IMR-90 (cell line): ENCODE data around the gene CAPRIN1. TPM values are rescaled to one million over a fixed set of nuclear protein-coding genes. Genes with fewer than 3 reads are reported as not detected.

Source experiments
- ATAC-seq: fragments of 200-7000 bp; cut with Tn5 transposase; 2 replicates; pipeline ENCODE4 v1.9.1; 2020; ENCODE audit warnings: low read depth, mild to moderate bottlenecking, moderate library complexity
- BruUV-seq: library from RNA; stranded (reverse); fragments of 400-500 nt; replicated peaks from 2 replicates; lab custom pipeline; 2021; lab: Mats Ljungman, UMichigan
- CTCF ChIA-PET: fragments of 300-600 bp; formaldehyde crosslinking; extraction: SDS; loops from one replicate; lab custom pipeline; 2021; ENCODE audit warnings: antibody characterized with exemption; lab: Yijun Ruan, JAX
- POLR2A ChIA-PET: fragments of 300-600 bp; sonication (Branson Sonifier 250); formaldehyde crosslinking; loops from one replicate; lab custom pipeline; 2022; ENCODE audit warnings: antibody characterized with exemption; ENCODE audit not compliant: unreplicated experiment; lab: Charles Lee
- DNase-seq: peaks from one replicate; pipeline ENCODE4 v3.0.0; 2013
- H2AFZ ChIP-seq: replicated peaks from 2 replicates; pipeline ENCODE3; 2013; ENCODE audit warnings: low read length, mild to moderate bottlenecking; ENCODE audit not compliant: poor library complexity
- H2AK5ac ChIP-seq: 2 replicates; pipeline ENCODE4 v1.6.1; 2013; ENCODE audit warnings: low read depth, low read length, inconsistent platforms
- H2AK9ac ChIP-seq: replicated peaks from 2 replicates; pipeline ENCODE3; 2013; ENCODE audit warnings: mild to moderate bottlenecking, low read depth, low read length, moderate library complexity; ENCODE audit not compliant: poor library complexity
- H2BK120ac ChIP-seq: 2 replicates; pipeline ENCODE4 v1.6.1; 2013; ENCODE audit warnings: low read depth, low read length, inconsistent platforms
- H2BK15ac ChIP-seq: 3 replicates; pipeline ENCODE4 v1.6.1; 2013; ENCODE audit warnings: low read depth, low read length, inconsistent platforms
- H2BK20ac ChIP-seq: 2 replicates; pipeline ENCODE4 v1.6.1; 2013; ENCODE audit warnings: low read depth, mild to moderate bottlenecking, inconsistent platforms, low read length, moderate library complexity
- H2BK5ac ChIP-seq: 2 replicates; pipeline ENCODE4 v1.6.1; 2013; ENCODE audit warnings: mild to moderate bottlenecking, low read depth, low read length, inconsistent platforms; ENCODE audit not compliant: poor library complexity, severe bottlenecking
- H3K14ac ChIP-seq: replicated peaks from 2 replicates; pipeline ENCODE4 v1.6.1; 2013; ENCODE audit warnings: low read depth, low read length, inconsistent platforms
- H3K18ac ChIP-seq: 2 replicates; pipeline ENCODE4 v1.6.1; 2013; ENCODE audit warnings: low read depth, low read length, control low read depth
- H3K23ac ChIP-seq: 2 replicates; pipeline ENCODE4 v1.6.1; 2013; ENCODE audit warnings: low read depth, low read length, inconsistent platforms
- H3K27ac ChIP-seq: 2 replicates; pipeline ENCODE4 v1.5.1; 2013; ENCODE audit warnings: mild to moderate bottlenecking, control low read depth, low read length; ENCODE audit not compliant: insufficient read depth
- H3K27me3 ChIP-seq: 2 replicates; pipeline ENCODE4 v1.6.1; 2013; ENCODE audit warnings: low read length; ENCODE audit not compliant: control insufficient read depth, insufficient read depth
- H3K36me3 ChIP-seq: 2 replicates; pipeline ENCODE4 v1.6.1; 2013; ENCODE audit warnings: low read length, mixed read lengths; ENCODE audit not compliant: control insufficient read depth, insufficient read depth
- H3K4ac ChIP-seq: 2 replicates; pipeline ENCODE4 v1.6.1; 2013; ENCODE audit warnings: low read depth, low read length, inconsistent platforms
- H3K4me1 ChIP-seq: 2 replicates; pipeline ENCODE4 v1.6.1; 2013; ENCODE audit warnings: low read length, mixed read lengths; ENCODE audit not compliant: control insufficient read depth, insufficient read depth
- H3K4me2 ChIP-seq: 2 replicates; pipeline ENCODE4 v1.6.1; 2013; ENCODE audit warnings: low read depth, mild to moderate bottlenecking, control low read depth, low read length, moderate library complexity
- H3K4me3 ChIP-seq: 2 replicates; pipeline ENCODE4 v1.5.1; 2013; ENCODE audit warnings: low read depth, mild to moderate bottlenecking, control low read depth, low read length, moderate library complexity; ENCODE audit not compliant: insufficient read depth
- H3K56ac ChIP-seq: 2 replicates; pipeline ENCODE4 v1.6.1; 2013; ENCODE audit warnings: low read length, inconsistent platforms; ENCODE audit not compliant: insufficient read depth; ENCODE audit errors: extremely low read depth
- H3K79me1 ChIP-seq, 2 experiments: 2 replicates each; pipeline ENCODE4 v1.6.1; 2013; ENCODE audit warnings: low read length in 2 of 2, inconsistent platforms in 1 of 2, low read depth in 1 of 2
- H3K9ac ChIP-seq: 2 replicates; pipeline ENCODE4 v1.6.1; 2013; ENCODE audit warnings: low read depth, low read length, control low read depth
- H3K9me1 ChIP-seq: 2 replicates; pipeline ENCODE4 v1.6.1; 2013; ENCODE audit warnings: low read length, inconsistent platforms; ENCODE audit not compliant: insufficient read depth
- H3K9me3 ChIP-seq: 2 replicates; pipeline ENCODE4 v1.6.1; 2013; ENCODE audit warnings: low read length; ENCODE audit not compliant: control insufficient read depth, insufficient read depth
- H4K20me1 ChIP-seq: 2 replicates; pipeline ENCODE4 v1.6.1; 2013; ENCODE audit warnings: low read length, inconsistent platforms; ENCODE audit not compliant: insufficient read depth
- H4K5ac ChIP-seq: 2 replicates; pipeline ENCODE4 v1.6.1; 2013; ENCODE audit warnings: mild to moderate bottlenecking, low read depth, low read length, control low read depth
- H4K8ac ChIP-seq, 2 experiments: 2 replicates each; pipeline ENCODE4 v1.6.1; 2013; ENCODE audit warnings: low read depth in 2 of 2, low read length in 2 of 2, control low read depth in 1 of 2, inconsistent platforms in 1 of 2
- H4K91ac ChIP-seq: 2 replicates; pipeline ENCODE4 v1.6.1; 2013; ENCODE audit warnings: low read depth, low read length, inconsistent platforms; ENCODE audit not compliant: insufficient read depth
- BHLHE40 ChIP-seq: fragments of 150-350 bp; IDR thresholded peaks from 2 replicates; pipeline ENCODE4 v1.6.1; 2016; ENCODE audit warnings: mild to moderate bottlenecking, low read depth, low read length
- CEBPB ChIP-seq: IDR thresholded peaks from 2 replicates; pipeline ENCODE4 v1.6.1; 2012; ENCODE audit warnings: low read depth, low read length, improper control_type of control experiment
- CHD1 ChIP-seq: IDR thresholded peaks from 2 replicates; pipeline ENCODE4 v1.6.1; 2012; ENCODE audit warnings: low read depth, low read length, improper control_type of control experiment
- CTCF ChIP-seq: conservative IDR thresholded peaks from 2 replicates; pipeline ENCODE4 v1.5.1; 2012; ENCODE audit warnings: mild to moderate bottlenecking, low read depth, low read length, improper control_type of control experiment
- ELK1 ChIP-seq: fragments of 150-350 bp; IDR thresholded peaks from 2 replicates; pipeline ENCODE4 v1.6.1; 2016; ENCODE audit warnings: low read depth, mild to moderate bottlenecking, low read length, moderate library complexity, borderline replicate concordance
- FOS ChIP-seq: fragments of 150-350 bp; IDR thresholded peaks from 2 replicates; pipeline ENCODE4 v1.6.1; 2016; ENCODE audit warnings: low read depth, low read length
- MAFK ChIP-seq: IDR thresholded peaks from 2 replicates; pipeline ENCODE4 v1.6.1; 2012; ENCODE audit warnings: low read depth, low read length, improper control_type of control experiment
- MAZ ChIP-seq: IDR thresholded peaks from 2 replicates; pipeline ENCODE4 v1.6.1; 2012; ENCODE audit warnings: low read depth, mild to moderate bottlenecking, low read length, improper control_type of control experiment, moderate library complexity, borderline replicate concordance
- MXI1 ChIP-seq: IDR thresholded peaks from 2 replicates; pipeline ENCODE4 v1.6.1; 2012; ENCODE audit warnings: low read depth, mild to moderate bottlenecking, low read length, moderate library complexity, borderline replicate concordance
- NFE2L2 ChIP-seq: fragments of 150-350 bp; IDR thresholded peaks from 2 replicates; pipeline ENCODE4 v1.6.1; 2016; ENCODE audit warnings: low read depth, mild to moderate bottlenecking, low read length
- POLR2A ChIP-seq: IDR thresholded peaks from 2 replicates; pipeline ENCODE4 v1.6.1; 2012; ENCODE audit warnings: mild to moderate bottlenecking, low read depth, low read length
- RAD21 ChIP-seq: IDR thresholded peaks from 2 replicates; pipeline ENCODE4 v1.6.1; 2012; ENCODE audit warnings: low read length, improper control_type of control experiment
- RCOR1 ChIP-seq: IDR thresholded peaks from 2 replicates; pipeline ENCODE4 v1.6.1; 2012; ENCODE audit warnings: mild to moderate bottlenecking, low read length, improper control_type of control experiment; ENCODE audit not compliant: insufficient replicate concordance
- RFX5 ChIP-seq: IDR thresholded peaks from 2 replicates; pipeline ENCODE4 v1.8.0; 2012; ENCODE audit warnings: low read depth, mild to moderate bottlenecking, low read length, moderate library complexity
- SMC3 ChIP-seq: fragments of 150-350 bp; IDR thresholded peaks from 2 replicates; pipeline ENCODE4 v1.6.1; 2016; ENCODE audit warnings: low read depth, mild to moderate bottlenecking, antibody characterized with exemption, low read length, moderate library complexity
- USF2 ChIP-seq: fragments of 150-350 bp; IDR thresholded peaks from 2 replicates; pipeline ENCODE4 v1.6.1; 2017; ENCODE audit warnings: mild to moderate bottlenecking, antibody characterized with exemption, low read length, low read depth
- WGBS, 2 experiments: methylation state at CpG; one replicate each; pipeline versions ENCODE4 v1.1.5 to v1.1.7; 2013; ENCODE audit warnings: missing lambda C conversion rate in 2 of 2; ENCODE audit not compliant: insufficient read length in 1 of 2; ENCODE audit errors: extremely low coverage in 2 of 2; 5-methylcytosine and 5-hydroxymethylcytosine counted together
- dilution Hi-C: fragments of 300-500 bp; cut with HindIII; formaldehyde crosslinking; loops from one replicate; pipeline ENCODE4 v1.14.3; 2018; ENCODE audit warnings: low sequenced_read_pairs; ENCODE audit not compliant: unreplicated experiment
- in situ Hi-C: fragments of 300-500 bp; cut with MboI; formaldehyde crosslinking; loops from 3 replicates; pipeline ENCODE4 v1.14.3; 2019; ENCODE audit warnings: low sequenced_read_pairs, inconsistent platforms, mixed read lengths
- intact Hi-C: fragments of 100-400 bp; cut with micrococcal nuclease; formaldehyde crosslinking; loops from 2 replicates; pipeline ENCODE4 v1.10.0; 2022
- polyA plus RNA-seq, 3 experiments: library from polyadenylated mRNA; depleted of rRNA; stranded (reverse); fragments of >200 nt; gene quantifications; 2 replicates each; pipeline ENCODE4 v1.2.3, GENCODE V29; 2012; ENCODE audit warnings: low replicate concordance in 1 of 3
- total RNA-seq: library from RNA; depleted of rRNA; stranded (reverse); fragments of >200 nt; gene quantifications from 2 replicates; pipeline ENCODE4 v1.2.3, GENCODE V29; 2012

The CAPRIN1 gene
- total and polyA plus RNA-seq, 2 of the 4 experiments (the other 2 are of a cell fraction), result 127 to 253 TPM

GRCh38 chr11:34067383-34068065, 16.0 kb downstream of the CAPRIN1 start:
- peaks cover 16% of the 10 kb centered on the region for H3K36me3 ChIP-seq
- 79% methylated on average over 2 of the region's 7 CpGs; no CpG with 5 or more reads in 1 of the 2 experiments for WGBS, 2 experiments
- H3K27ac ChIP-seq, result no peak overlapping the region

More at GRCh38 chr11:34067383-34068065, 16.0 kb downstream of the CAPRIN1 start:
- no peak overlapping the region for H3K14ac ChIP-seq
- H3K18ac ChIP-seq, result no peak overlapping the region
- no peak overlapping the region for H2BK15ac ChIP-seq
- no peaks in the 10 kb centered on the region for H3K9me3 ChIP-seq
- no peak overlapping the region for H3K56ac ChIP-seq
- no peak overlapping the region for H3K4ac ChIP-seq
- dilution Hi-C loops (no loop called here), intact Hi-C loops (loop anchor here (5.0 kb wide), 1 partner anchor 35 kb away; no protein-coding TSS in a partner anchor), in situ Hi-C loops (loop anchor here (10.0 kb wide), 1 partner anchor 63 kb away; no protein-coding TSS in a partner anchor)
- H4K20me1 ChIP-seq, result peaks cover 96% of the 10 kb centered on the region
- peaks cover 9 to 34% of the 10 kb centered on the region in 2 experiments for H3K79me1 ChIP-seq
- CTCF ChIA-PET, result no interaction called here
- DNase-seq (no peak), ATAC-seq (no peak)
- no peak overlapping the region for H2AK5ac ChIP-seq
- peaks cover 11% of the 10 kb centered on the region for H3K9me1 ChIP-seq
- H4K5ac ChIP-seq, result no peak overlapping the region
- POLR2A ChIA-PET, result no interaction called here
- no TSS peak for BruUV-seq
- TF ChIP-seq CEBPB (no peak), RFX5 (no peak), BHLHE40 (no peak), CTCF (no peak), CHD1 (no peak), MXI1 (no peak), MAZ (no peak), ELK1 (no peak), MAFK (no peak), NFE2L2 (no peak), USF2 (no peak), SMC3 (no peak), POLR2A (no peak), RAD21 (no peak), FOS (no peak), RCOR1 (no peak)
- H2AFZ ChIP-seq, result no peak overlapping the region
- no peak overlapping the region for H2BK5ac ChIP-seq
- no peak overlapping the region for H4K91ac ChIP-seq
- H2AK9ac ChIP-seq, result no peak overlapping the region
- 0 out of 2 replicates have a peak, but pooled peaks cover 9% of the 10 kb centered on the region for H3K4me1 ChIP-seq
- no peak overlapping the region for H2BK20ac ChIP-seq
- H3K4me2 ChIP-seq, result no peak overlapping the region
- no peaks in the 10 kb centered on the region for H3K27me3 ChIP-seq
- H3K4me3 ChIP-seq, result no peak overlapping the region
- no peak overlapping the region for H3K23ac ChIP-seq
- no peak overlapping the region for H3K9ac ChIP-seq
- no peak overlapping the region for H2BK120ac ChIP-seq
- no peak overlapping the region for H4K8ac ChIP-seq
